HL-60 (cell line): ENCODE measurements around the gene IQCE.

Experiments
- POLR2AphosphoS5 ChIP-seq: IDR thresholded peaks from 2 replicates; pipeline ENCODE4 v1.6.1; 2012; ENCODE audit warnings: low read depth
- TF ChIP-seq, protein P1 (sequence below): IDR thresholded peaks from 2 replicates; pipeline ENCODE4 v1.6.1; 2012; ENCODE audit warnings: low read depth; ENCODE audit not compliant: insufficient replicate concordance
- TF ChIP-seq, protein P2 (sequence below): IDR thresholded peaks from one replicate; pipeline ENCODE4 v1.5.1; 2011; ENCODE audit warnings: low read length, control low read depth, inconsistent platforms; ENCODE audit not compliant: insufficient read depth

DNA sequence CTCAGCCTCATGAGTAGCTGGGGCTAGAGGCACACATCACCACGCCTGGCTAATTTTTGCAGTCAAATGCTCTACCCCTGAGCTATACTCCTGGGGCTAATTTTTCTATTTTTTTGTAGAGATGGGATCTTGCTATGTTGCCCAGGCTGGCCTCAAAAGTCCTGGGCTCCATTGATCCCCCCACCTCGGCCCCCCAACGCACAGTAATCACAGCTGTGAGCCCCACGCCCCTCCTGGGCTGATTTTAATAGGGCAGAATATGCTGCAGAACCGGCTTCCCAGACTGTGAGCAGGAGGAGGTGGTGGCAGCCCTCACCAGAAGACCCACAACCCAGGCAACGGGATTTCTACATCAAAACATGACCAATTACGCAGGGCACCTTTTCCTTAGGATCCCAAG, 18.6 kb upstream of the IQCE start:
- TF ChIP-seq, protein P1, sequence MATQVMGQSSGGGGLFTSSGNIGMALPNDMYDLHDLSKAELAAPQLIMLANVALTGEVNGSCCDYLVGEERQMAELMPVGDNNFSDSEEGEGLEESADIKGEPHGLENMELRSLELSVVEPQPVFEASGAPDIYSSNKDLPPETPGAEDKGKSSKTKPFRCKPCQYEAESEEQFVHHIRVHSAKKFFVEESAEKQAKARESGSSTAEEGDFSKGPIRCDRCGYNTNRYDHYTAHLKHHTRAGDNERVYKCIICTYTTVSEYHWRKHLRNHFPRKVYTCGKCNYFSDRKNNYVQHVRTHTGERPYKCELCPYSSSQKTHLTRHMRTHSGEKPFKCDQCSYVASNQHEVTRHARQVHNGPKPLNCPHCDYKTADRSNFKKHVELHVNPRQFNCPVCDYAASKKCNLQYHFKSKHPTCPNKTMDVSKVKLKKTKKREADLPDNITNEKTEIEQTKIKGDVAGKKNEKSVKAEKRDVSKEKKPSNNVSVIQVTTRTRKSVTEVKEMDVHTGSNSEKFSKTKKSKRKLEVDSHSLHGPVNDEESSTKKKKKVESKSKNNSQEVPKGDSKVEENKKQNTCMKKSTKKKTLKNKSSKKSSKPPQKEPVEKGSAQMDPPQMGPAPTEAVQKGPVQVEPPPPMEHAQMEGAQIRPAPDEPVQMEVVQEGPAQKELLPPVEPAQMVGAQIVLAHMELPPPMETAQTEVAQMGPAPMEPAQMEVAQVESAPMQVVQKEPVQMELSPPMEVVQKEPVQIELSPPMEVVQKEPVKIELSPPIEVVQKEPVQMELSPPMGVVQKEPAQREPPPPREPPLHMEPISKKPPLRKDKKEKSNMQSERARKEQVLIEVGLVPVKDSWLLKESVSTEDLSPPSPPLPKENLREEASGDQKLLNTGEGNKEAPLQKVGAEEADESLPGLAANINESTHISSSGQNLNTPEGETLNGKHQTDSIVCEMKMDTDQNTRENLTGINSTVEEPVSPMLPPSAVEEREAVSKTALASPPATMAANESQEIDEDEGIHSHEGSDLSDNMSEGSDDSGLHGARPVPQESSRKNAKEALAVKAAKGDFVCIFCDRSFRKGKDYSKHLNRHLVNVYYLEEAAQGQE = no peak
- TF ChIP-seq POLR2AphosphoS5 = no peak
- TF ChIP-seq, protein P2, sequence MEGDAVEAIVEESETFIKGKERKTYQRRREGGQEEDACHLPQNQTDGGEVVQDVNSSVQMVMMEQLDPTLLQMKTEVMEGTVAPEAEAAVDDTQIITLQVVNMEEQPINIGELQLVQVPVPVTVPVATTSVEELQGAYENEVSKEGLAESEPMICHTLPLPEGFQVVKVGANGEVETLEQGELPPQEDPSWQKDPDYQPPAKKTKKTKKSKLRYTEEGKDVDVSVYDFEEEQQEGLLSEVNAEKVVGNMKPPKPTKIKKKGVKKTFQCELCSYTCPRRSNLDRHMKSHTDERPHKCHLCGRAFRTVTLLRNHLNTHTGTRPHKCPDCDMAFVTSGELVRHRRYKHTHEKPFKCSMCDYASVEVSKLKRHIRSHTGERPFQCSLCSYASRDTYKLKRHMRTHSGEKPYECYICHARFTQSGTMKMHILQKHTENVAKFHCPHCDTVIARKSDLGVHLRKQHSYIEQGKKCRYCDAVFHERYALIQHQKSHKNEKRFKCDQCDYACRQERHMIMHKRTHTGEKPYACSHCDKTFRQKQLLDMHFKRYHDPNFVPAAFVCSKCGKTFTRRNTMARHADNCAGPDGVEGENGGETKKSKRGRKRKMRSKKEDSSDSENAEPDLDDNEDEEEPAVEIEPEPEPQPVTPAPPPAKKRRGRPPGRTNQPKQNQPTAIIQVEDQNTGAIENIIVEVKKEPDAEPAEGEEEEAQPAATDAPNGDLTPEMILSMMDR = no peak
